Superior temporal gyrus (tissue), 1 donor: ENCODE measurements around the gene TOR1AIP1.
A peak's percentile ranks its signal among the peaks of the same experiment; 100 is the strongest.
"Not testable (repeated sequence)": the region's sequence is repeated elsewhere in the genome, so short reads cannot be mapped to it uniquely, and the experiment has no call there.

Experiments
- DNase-seq: peaks from one replicate; pipeline ENCODE4 v3.0.0-alpha.2; 2016; ENCODE audit errors: extremely low spot score

TOR1AIP1 gene

GRCh38 chr1:179937668-179938254, 55.7 kb downstream of the TOR1AIP1 start:
- no peak for DNase-seq

GRCh38 chr1:179938752-179939151, 56.7 kb downstream of the TOR1AIP1 start:
- no peak for DNase-seq

GRCh38 chr1:179939941-179940340, 57.9 kb downstream of the TOR1AIP1 start:
- DNase-seq: no peak

DNA sequence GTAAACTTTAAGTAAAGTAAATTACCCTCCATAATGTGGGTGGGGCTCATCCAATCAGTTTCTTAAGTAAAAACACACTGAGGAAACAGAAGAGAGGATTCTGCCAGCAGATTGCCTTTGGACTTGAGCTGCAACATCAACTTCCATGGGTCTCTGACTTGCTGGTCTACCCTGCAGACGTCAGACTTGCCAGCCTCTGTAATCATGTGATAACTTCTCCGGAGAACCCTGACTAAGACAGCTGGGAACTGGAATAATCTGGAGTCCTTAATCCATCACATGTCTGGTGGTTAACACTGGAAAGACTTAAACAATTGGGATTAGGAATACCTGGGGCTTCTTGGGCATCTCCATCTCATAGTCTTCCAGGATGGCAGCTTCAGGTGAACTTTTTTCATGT, 59.4 kb downstream of the TOR1AIP1 start:
- no peak for DNase-seq

GRCh38 chr1:179950651-179951050, 68.6 kb downstream of the TOR1AIP1 start:
- no peak for DNase-seq

DNA sequence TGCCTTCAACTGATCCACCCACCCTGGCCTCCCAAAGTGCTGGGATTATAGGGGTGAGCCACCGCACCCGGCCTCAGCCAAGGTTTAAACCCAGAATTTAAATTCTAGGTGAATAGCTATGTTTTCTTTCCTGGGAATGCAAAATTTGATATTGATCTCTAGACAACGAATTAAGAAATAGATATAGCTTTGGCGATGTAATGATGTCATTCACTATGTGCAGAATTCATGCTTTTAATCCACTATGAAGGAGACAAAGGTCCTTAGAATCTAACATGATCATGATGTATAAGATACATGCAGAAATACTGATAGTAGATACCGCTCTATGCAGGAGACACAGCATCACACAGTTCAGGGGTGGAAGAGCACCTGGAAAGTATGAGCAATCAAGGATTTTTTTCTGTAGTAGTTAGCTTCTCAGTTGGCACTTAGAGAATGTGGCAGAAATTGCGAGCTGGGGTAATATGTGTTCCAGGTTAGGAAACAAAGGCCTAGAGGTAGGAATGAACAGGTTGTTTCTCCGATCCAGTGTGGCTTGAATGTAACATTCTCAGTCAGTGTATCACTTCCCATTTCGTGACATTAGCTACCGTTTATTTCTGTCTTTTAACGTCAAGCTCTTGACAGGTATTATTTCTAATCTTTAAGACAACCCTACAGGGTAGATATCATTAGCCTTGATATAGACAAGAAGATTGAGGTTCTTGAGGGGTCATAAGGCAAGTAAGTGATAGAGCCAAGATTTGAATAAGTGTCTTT, 69.5 kb downstream of the TOR1AIP1 start:
- DNase-seq: no peak

- DNase-seq: no peak
These were observed 70.1 kb downstream of the TOR1AIP1 start for GRCh38 chr1:179952186-179952585.

- no peak for DNase-seq
These were observed 71.9 kb downstream of the TOR1AIP1 start for GRCh38 chr1:179953974-179954492.

DNA sequence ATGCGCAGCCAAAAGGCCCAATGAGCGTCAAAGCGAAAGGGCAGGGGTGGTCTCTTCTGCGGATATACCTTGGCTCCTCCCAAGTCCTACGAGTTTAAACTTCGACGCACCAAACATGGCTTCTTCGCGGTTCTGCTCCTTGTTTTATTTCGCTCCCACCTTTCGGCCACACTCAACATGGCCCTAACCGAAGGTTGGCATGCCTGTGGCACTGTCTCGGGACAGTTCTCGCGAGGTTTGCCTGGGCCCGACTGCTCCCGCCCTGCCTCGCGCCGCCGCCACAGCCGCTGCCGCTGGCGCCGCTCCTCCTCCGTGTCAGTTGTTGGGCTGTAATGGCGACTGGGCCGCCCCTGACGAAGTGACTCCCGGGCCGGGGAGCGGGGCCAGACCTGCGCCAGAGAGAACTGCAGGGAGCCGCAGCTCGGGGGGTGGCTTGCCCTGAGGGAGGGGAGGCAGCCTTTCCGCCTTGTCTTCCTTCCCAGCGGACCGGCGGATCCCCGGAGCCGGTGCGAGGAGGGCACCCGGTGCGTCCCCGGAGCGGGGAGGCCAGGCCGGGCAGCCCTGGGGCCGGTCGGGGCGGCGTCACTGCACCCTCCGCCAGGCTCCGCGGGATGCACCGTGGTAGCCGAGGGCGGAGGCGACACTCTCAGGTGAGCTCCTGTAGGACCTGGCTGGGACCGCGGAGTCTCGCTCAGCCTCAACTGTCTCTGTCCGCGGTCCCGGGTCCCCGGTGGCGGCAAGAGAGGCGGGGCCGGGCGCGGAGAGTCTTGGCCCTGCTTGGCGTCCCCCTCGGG, 72.6 kb downstream of the TOR1AIP1 start, which contains the start of gene CEP350:
CEP350 (plus strand) TSS at position 318 of the 794 bp plus-strand sequence. CDS start 31,372 bp downstream, outside the sequence.
- DNase-seq: peak; percentile 98

DNA sequence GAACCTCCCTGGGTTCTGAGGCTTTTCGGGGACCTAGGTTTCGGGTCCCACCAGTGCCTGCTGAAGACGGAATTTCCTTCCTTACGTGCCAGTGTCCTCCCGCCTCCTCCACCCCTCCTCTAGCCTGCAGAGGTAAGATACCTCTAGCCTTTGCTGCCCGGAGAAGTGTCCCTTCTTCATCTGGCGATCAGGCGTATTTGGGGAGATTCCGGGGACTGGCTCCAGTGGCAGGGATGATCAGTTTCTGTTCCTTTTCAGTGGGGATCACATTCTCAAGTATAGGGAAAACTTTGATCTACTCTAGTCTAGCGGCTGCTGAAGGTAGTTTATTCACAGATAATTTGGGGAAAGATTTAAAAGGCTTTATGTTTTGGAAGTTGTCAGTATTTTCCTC, 73.2 kb downstream of the TOR1AIP1 start:
- no peak for DNase-seq

DNA sequence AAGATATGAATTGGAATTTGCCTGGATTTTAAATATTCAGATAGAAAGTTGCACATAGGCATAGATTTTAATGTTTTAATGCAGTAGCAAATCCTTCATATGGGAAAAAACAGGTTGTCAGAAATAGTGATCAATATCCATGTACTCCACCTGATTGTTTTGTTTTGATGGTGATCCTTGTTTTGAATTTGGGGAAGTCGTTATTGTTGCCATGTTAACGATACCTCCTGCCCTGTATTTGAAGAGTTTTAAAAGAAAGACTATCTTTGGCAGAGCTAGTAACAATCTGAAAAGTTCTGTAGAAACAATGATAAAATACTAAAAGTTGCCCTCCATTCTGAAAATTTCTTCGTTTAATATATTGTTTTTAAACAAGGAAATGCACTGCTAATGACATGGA, 73.6 kb downstream of the TOR1AIP1 start:
- DNase-seq: no peak

DNA sequence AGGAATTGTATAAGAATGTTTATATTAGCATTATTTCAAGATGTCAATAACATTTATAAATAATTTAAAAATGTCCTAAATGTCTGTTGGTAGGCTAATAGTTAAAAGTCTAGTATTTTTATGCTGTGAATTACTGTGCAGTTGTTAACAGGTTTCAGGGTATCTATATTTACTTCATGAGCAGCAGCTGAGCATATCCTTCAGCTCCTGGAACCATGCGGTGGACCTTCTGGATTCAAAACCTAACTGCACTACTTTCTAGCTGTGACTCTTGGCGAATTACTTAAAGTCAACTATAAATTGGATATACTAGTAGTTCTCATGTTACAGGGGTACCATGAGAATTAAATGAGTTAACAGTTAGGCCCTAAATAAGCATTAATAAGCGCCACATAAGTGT, 76.3 kb downstream of the TOR1AIP1 start:
- no peak for DNase-seq

DNA sequence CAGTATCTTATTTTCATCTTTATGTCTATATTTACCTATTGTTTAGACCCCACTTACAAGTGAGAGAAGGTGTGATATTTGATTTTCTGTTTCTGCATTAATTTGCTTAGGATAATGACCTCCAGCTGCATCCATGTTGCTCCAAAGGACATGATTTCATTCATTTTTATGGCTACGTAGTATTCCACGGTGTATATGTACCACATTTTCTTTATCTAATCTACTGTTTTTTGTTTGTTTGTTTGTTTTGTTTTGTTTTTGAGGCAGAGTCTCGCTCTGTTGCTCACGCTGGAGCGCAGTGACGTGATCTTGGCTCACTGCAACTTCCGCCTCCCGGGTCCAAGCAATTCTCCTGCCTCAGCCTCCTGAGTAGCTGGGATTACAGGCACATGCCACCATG, 80.1 kb downstream of the TOR1AIP1 start:
- DNase-seq: not testable (repeated sequence)

DNA sequence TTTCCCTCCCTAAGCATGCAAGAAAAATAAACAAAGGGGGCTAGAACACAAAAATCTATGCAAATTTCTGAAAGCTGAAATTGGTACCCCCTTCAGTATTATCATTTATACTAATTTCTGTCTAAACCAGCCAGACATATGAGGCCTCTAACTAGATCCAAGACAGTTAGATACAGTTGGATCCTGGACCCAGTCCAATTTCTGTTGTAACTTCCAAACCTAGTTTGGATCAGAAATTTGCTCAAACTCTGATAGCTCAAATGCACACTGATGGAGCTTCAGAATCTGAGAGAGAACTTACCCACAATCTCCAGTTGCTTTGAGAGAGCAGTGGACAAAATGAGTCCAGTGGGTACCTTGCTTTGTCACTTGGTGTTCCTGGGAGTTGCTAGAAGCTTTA, 84.5 kb downstream of the TOR1AIP1 start:
- no peak for DNase-seq

DNA sequence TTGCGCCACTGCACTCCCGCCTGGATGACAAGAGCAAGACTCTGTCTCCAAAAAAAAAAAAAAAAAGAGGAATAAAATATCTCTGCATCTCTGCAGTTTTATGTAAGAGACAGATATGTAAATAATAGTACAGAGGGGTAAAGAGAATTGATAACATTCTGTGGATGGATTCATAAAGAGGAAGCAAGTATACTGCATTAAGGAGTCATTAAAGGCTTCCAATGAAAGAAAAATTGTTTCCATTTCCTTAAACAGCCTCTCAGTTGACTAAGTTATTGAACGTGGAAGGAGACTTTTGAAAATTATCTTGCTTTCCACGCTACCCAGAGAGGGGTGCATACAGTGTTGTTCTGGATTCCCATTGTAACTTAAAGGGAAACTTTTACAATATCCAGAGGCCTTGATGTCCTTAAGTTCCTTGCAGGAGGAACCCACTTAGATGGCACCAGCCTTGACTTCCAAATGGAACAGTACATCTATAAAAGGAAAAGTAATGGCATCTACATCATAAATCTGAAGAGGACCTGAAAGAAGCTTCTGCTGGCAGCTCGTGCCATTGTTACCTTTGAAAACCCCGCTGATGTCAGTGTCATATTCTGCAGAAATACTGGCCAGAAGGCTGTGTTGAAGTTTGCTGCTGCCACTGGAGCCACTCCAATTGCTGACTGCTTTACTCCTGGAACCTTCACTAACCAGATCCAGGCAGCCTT, 86.4 kb downstream of the TOR1AIP1 start:
- DNase-seq: no peak

DNA sequence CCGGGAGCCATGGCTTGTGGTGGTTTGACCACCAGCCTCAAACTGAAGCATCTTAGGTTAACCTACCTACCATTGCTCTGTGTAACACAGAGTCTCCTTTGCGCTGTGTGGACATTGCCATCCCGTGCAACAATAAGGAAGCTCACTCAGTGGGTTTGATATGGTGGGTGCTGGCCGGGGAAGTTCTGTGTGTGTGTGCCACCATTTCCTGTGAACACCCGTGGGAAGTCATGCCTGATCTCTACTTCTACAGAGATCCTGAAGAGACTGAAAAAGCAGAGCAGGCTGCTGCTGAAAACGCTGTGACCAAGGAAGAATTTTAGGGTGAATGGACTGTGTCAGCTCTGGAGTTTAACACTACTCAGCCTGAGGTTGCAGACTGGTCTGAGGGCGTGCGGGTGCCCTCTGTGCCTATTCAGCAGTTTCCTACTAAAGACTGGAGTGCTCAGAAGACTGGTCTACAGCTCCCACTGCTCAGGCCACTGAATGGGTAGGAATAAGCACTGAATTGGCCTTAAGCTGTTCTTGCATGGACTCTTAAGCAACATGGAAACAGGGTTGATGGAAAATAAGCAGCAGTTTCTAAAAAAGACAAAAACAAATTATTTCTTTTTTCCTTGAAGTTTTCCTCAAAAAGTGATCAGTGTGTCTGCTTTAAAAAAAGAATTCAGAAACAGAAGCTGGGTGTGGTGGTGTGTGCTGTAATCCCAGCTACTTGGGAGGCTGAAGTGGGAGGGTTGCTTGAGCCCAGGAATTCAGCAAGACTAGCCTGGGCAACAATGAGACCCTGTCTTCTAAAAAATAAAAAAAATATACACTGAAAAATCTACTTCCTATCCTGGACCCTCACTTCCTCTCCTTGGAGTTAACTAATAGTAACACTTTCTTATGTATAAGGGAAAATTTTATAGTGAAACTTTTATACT, 87.2 kb downstream of the TOR1AIP1 start:
- no peak for DNase-seq
